GM18508 (cell line): Measurements from ENCODE around the gene PLA2G4A.

Experiments used
- ATAC-seq: cut with Tn5 transposase; IDR thresholded peaks from one replicate; pipeline ENCODE4 v1.9.1; 2021; ENCODE audit warnings: moderate number of reproducible peaks; ENCODE audit not compliant: insufficient read depth, unreplicated experiment

Gene PLA2G4A

GRCh38 chr1:186865857-186866256 is 37.1 kb downstream of the PLA2G4A start:
- ATAC-seq: no peak

GRCh38 chr1:186869526-186870228 is 40.9 kb downstream of the PLA2G4A start:
- ATAC-seq: no peak

- ATAC-seq: no peak
Measured at GRCh38 chr1:186871784-186872183, 43.0 kb downstream of the PLA2G4A start.

GRCh38 chr1:186872291-186872690 is 43.5 kb downstream of the PLA2G4A start:
- no peak for ATAC-seq

GRCh38 chr1:186873687-186874086 is 44.9 kb downstream of the PLA2G4A start:
- no peak for ATAC-seq

GRCh38 chr1:186875896-186876835 is 47.4 kb downstream of the PLA2G4A start:
- ATAC-seq: no peak

GRCh38 chr1:186878356-186878755 is 49.6 kb downstream of the PLA2G4A start:
- ATAC-seq: no peak

- ATAC-seq: no peak
Measured at GRCh38 chr1:186880982-186881381, 52.2 kb downstream of the PLA2G4A start.

- ATAC-seq: no peak
Measured at GRCh38 chr1:186882372-186883134, 53.8 kb downstream of the PLA2G4A start.

GRCh38 chr1:186884251-186884650 is 55.5 kb downstream of the PLA2G4A start:
- ATAC-seq: no peak

- no peak for ATAC-seq
Measured at GRCh38 chr1:186887203-186887602, 58.5 kb downstream of the PLA2G4A start.

GRCh38 chr1:186888367-186888766 is 59.6 kb downstream of the PLA2G4A start:
- ATAC-seq: no peak

GRCh38 chr1:186892936-186893335 is 64.2 kb downstream of the PLA2G4A start:
- ATAC-seq: no peak

- no peak for ATAC-seq
Measured at GRCh38 chr1:186894415-186894814, 65.7 kb downstream of the PLA2G4A start.

- ATAC-seq: no peak
Measured at GRCh38 chr1:186896211-186896610, 67.5 kb downstream of the PLA2G4A start.

- ATAC-seq: no peak
Measured at GRCh38 chr1:186897008-186897407, 68.3 kb downstream of the PLA2G4A start.

GRCh38 chr1:186899577-186899976 is 70.8 kb downstream of the PLA2G4A start:
- peak; percentile 85 for ATAC-seq

GRCh38 chr1:186899977-186900376 is 71.2 kb downstream of the PLA2G4A start:
- no peak for ATAC-seq

- no peak for ATAC-seq
Measured at GRCh38 chr1:186900539-186901237, 71.9 kb downstream of the PLA2G4A start.

GRCh38 chr1:186901631-186902030 is 72.9 kb downstream of the PLA2G4A start:
- no peak for ATAC-seq
